ENCODE measurements around the gene ACE.
A peak's percentile ranks its signal among the peaks of the same experiment; 100 is the strongest.
"Not testable (repeated sequence)": the region's sequence is repeated elsewhere in the genome, so short reads cannot be mapped to it uniquely, and the experiment has no call there.

ACE gene

DNA sequence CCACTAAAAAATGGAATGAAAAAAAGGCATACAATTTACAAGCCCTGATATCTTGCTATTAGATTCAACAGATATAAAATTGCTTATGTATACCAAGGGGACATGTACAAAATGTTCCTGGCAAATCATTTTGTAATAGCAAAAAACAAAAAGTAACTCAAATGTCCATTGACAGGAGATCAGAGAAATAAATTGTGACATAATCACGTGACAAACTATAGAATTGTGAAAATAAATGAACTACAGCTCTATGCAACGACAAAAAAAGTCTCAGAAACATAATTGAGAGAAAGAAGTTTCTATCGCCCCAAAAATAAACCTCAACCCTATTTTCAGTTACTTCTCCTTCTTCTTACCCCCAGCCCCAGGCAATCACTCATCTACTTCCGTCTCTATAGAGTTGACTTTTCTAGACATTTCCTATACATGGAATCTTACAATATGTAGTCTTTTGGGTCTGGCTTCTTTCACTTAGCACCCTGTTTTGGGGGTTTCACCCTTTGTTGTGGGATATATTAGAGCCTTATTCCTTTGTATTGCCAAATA lies 12.1 kb upstream of the ACE start:
- H3K4me1 ChIP-seq (ENCODE audit: insufficient read depth, low read length): no peaks in the 10 kb centered on the region
- H3K27me3 ChIP-seq (ENCODE audit: insufficient read depth, low read length): peaks cover 6% of the 10 kb centered on the region
- H3K36me3 ChIP-seq (ENCODE audit: insufficient read depth, low read length): no peaks in the 10 kb centered on the region
- H3K4me3 ChIP-seq (ENCODE audit: low read length): no peak overlapping the region
- H2AFZ ChIP-seq (ENCODE audit: low read depth, low read length): no peak overlapping the region
- no peaks in the 10 kb centered on the region for H3K9me3 ChIP-seq (ENCODE audit: low read length)

DNA sequence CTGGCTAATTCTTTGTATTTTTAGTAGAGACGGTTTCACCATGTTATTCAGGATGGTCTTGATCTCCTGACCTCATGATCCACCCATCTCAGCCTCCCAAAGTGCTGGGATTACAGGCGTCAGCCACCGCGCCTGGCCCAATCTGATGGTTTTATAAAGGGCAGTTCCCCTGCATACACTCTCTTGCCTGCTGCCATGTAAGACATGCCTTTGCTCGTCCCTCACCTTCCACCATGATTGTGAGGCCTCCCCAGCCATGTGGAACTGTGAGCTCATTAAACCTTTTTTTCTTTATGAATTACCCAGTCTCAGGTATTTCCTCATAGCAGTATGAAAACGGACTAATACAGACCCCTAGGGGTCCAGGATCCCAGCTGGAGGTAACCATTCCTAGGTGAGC lies 8.8 kb upstream of the ACE start:
- H2AFZ ChIP-seq (ENCODE audit: low read depth, low read length); H3K27me3 ChIP-seq (ENCODE audit: insufficient read depth, low read length); H3K4me3 ChIP-seq (ENCODE audit: low read length); H3K9me3 ChIP-seq (ENCODE audit: low read length); H3K36me3 ChIP-seq (ENCODE audit: insufficient read depth, low read length); H3K4me1 ChIP-seq (ENCODE audit: insufficient read depth, low read length): not testable (repeated sequence)

DNA sequence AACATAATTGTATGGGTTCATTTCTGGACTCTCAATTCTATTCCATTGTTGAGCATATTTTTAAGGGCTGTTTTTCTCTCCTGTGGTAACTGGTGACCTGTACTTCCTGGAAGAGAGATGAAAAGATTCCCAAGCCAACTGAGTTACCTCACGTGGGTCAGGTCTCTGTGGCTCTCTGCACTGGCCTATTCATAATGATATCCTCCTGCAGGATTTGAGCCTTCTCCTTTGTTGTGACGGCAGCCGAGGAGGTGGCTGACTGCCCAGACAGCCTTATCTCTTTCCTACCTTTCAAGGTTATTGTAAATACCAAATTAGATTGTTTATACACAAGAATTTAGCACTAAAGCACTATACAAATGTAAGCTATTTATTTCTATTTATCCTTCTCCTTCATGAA lies 2.7 kb upstream of the ACE start:
- no peaks in the 10 kb centered on the region for H3K9me3 ChIP-seq (ENCODE audit: low read length)
- H2AFZ ChIP-seq (ENCODE audit: low read depth, low read length): no peak overlapping the region
- no peaks in the 10 kb centered on the region for H3K36me3 ChIP-seq (ENCODE audit: insufficient read depth, low read length)
- H3K4me3 ChIP-seq (ENCODE audit: low read length): no peak overlapping the region
- peaks cover 13% of the 10 kb centered on the region for H3K4me1 ChIP-seq (ENCODE audit: insufficient read depth, low read length)
- peaks cover 40% of the 10 kb centered on the region for H3K27me3 ChIP-seq (ENCODE audit: insufficient read depth, low read length)

DNA sequence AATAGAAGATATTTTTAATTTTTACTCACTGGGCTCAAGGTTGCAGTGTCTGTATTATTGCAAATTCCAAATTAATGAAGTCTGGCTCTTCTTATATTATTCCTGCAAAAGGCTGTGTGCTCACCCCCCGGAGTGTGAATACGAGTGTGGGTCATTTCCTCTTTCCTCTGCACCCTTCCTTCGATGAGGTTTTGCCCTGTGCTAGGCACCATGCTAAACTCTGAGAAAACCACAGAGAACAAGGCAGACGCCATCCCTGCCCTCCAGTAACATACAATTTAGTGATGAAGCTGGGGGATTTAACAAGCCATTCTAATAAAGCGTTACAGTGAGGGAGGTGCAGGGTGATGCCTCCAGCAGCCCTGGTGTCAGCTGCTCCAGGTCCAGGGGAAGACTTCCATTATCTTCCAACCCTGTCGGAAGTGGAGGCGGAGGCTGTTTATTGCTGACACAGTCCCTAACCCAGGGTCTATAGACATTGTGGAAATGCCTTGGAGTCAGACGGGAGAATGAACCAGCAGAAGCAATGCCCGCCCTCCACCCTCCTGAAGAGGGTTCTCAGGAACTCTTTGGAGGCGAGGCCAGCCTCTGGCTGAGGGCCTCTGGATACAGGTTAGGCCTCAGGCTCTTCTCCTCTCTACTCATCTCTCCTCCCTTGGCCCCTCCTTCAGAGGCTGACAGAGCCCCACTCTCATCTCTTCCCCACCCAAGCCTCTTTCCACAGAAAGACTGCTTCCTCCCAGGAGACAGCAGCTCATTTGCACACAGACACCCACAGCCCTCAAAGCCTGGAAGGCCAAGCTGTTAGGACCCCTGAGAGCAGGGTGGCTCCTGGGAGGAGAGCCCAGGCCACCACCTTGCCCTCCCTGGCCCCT lies 2.0 kb upstream of the ACE start:
- no peak overlapping the region for H3K4me3 ChIP-seq (ENCODE audit: low read length)
- H3K27me3 ChIP-seq (ENCODE audit: insufficient read depth, low read length): peaks cover 44% of the 10 kb centered on the region
- no peaks in the 10 kb centered on the region for H3K9me3 ChIP-seq (ENCODE audit: low read length)

DNA sequence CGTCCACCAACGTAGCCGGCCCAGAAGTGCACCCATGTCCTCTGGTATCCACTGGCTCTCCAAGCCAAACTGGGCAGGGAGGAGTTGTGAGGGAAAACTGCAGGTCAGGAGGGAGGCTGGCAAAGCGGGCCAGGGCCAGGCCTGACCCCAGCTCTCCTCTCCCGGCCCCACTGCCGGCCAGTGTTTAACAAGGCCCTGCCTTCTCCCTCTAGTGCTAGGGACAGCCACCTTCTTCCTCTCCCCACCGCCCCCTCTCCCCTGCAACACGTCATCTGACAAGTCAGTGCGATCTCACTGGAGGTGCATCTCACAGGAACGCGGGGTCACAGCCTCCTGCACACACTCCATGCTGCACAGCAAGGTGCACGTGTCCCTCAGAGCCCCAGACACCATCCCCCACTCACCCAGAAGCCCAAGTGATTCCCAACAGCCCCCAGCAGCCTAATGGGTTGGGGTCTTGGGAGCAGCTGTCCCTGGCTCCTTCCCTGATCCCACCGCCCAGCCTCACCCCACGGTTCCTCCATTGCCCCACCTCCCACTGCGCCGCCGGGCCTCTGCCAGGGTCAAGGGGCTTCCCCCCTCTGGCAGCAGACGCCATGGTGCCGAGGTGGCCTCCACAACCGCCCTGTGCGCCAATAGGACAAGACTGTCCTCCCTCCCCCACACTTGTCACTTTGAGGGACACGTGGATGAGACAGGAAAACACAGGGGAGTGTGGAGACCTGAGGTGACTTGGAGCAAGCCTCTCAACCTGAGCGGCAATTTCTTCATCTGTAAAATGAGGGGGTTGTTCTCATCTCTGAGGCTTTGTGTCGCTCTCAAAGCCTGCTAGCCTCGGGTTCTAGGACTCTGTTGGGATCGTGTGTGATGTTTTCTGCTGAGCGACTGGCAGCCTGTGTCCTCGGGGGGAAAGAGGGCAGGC lies 1.1 kb upstream of the ACE start:
- Histone ChIP-seq H3K4me3 (ENCODE audit: low read length) (peak overlapping the region; percentile 56), H3K9me3 (ENCODE audit: low read length) (no peaks in the 10 kb centered on the region), H3K27me3 (ENCODE audit: insufficient read depth, low read length) (peaks cover 53% of the 10 kb centered on the region), H2AFZ (ENCODE audit: low read depth, low read length) (peak overlapping the region; percentile 98), H3K36me3 (ENCODE audit: insufficient read depth, low read length) (no peaks in the 10 kb centered on the region), H3K4me1 (ENCODE audit: insufficient read depth, low read length) (peaks cover 13% of the 10 kb centered on the region)

More for the DNA sequence above, 2.0 kb upstream of the ACE start:
- peaks cover 13% of the 10 kb centered on the region for H3K4me1 ChIP-seq (ENCODE audit: insufficient read depth, low read length)
- H3K36me3 ChIP-seq (ENCODE audit: insufficient read depth, low read length): no peaks in the 10 kb centered on the region
- no peak overlapping the region for H2AFZ ChIP-seq (ENCODE audit: low read depth, low read length)

DNA sequence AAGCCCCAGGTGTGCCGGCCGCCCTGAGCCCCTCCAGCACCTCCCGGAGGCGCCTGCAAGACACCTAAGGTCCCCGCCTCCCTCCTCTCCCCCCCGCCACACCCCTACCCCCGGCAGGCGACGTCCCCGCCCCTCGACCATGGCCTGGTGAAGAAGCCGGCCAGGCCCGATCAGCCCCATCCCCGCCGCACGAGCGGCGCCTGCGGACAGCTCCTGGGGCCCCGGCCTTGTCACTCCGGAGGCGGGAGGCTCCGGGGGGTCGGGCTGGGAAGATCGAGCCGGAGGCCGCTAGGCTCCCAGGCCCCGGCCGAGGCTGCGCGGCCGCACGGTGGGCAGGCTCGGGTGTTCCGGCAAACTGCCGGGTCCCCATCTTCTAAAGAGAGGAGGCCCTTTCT lies 405 bp upstream of the ACE start:
- Histone ChIP-seq H3K4me3 (ENCODE audit: low read length) (peak overlapping the region; percentile 56), H3K36me3 (ENCODE audit: insufficient read depth, low read length) (no peaks in the 10 kb centered on the region), H3K4me1 (ENCODE audit: insufficient read depth, low read length) (peaks cover 13% of the 10 kb centered on the region), H3K9me3 (ENCODE audit: low read length) (no peaks in the 10 kb centered on the region), H3K27me3 (ENCODE audit: insufficient read depth, low read length) (peaks cover 56% of the 10 kb centered on the region), H2AFZ (ENCODE audit: low read depth, low read length) (peak overlapping the region; percentile 98)

DNA sequence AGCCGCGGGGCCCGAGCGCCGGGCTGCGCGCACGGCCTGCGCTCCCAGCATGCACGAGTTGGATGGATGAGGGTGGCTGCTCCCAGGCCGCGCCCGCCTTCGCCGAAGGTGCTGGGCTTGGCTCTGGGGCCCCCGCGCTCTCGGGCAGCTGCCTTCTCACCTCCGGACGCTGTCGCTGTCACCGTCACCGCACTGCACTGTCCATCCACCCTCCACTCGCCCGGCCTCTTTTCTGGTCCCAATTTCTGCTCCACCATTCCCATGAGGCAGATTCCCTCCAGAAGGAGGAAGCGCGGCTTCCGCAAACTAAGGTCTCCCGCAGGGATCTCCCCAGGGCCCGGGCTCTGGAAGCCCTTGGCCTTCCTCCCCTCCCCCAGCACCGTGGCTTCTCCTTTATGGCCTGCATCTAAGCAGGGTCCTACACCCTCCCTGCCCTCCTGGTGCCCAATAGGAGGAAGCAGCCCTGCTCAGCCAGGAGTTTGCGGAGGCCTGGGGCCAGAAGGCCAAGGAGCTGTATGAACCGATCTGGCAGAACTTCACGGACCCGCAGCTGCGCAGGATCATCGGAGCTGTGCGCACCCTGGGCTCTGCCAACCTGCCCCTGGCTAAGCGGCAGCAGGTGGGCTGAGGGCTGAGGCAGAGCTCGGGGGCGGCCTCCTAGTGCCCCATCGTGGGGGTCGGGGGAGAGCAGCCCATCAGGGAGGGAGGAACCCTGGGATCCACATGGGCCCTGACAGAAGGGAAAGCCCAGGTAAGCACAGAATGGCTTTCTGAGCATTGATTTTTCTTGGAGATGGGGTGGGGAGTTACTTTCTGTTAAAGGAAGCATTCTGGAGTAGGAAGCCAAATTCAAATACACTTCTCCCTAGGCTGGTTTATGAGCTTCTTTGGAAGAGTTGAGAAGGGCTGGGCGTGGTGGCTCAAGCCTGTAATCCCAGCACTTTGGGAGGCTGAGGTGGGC lies 899 bp downstream of the ACE start:
- peak overlapping the region; percentile 56 for H3K4me3 ChIP-seq (ENCODE audit: low read length)
- peaks cover 64% of the 10 kb centered on the region for H3K27me3 ChIP-seq (ENCODE audit: insufficient read depth, low read length)
- peak overlapping the region; percentile 98 for H2AFZ ChIP-seq (ENCODE audit: low read depth, low read length)
- H3K9me3 ChIP-seq (ENCODE audit: low read length): no peaks in the 10 kb centered on the region
- H3K4me1 ChIP-seq (ENCODE audit: insufficient read depth, low read length): peaks cover 13% of the 10 kb centered on the region
- H3K36me3 ChIP-seq (ENCODE audit: insufficient read depth, low read length): no peaks in the 10 kb centered on the region

DNA sequence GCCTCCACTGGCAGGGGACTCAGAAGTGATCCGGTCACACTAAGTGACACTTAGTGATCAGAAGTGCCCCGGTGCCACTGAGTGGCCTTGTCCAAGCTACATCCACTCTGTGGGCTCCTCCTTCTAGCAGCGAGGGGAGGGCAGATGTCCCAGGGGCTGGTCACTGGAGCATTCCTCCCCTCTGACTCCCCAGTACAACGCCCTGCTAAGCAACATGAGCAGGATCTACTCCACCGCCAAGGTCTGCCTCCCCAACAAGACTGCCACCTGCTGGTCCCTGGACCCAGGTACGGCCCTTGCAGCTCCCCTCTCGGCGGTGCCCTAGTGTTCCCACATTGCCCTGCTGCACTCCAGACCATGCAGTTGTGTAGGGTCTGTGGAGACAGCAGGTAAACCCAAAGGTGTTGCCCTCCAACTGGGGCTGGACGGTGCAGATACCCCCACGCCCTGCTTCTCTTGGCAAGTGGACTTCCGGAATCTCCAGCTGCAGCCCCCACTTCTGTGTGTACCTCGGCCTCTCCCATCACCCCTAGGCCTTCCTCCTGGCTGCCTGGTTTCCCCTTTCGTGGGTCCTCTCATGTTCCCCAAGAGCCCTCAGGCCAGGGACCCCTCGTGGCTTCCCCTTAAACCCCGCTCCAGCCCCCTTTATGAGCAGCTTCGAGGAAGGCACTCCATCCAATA lies 2.1 kb downstream of the ACE start:
- Histone ChIP-seq H3K9me3 (ENCODE audit: low read length) (no peaks in the 10 kb centered on the region), H3K4me1 (ENCODE audit: insufficient read depth, low read length) (peaks cover 13% of the 10 kb centered on the region), H2AFZ (ENCODE audit: low read depth, low read length) (no peak overlapping the region), H3K36me3 (ENCODE audit: insufficient read depth, low read length) (no peaks in the 10 kb centered on the region), H3K27me3 (ENCODE audit: insufficient read depth, low read length) (peaks cover 71% of the 10 kb centered on the region), H3K4me3 (ENCODE audit: low read length) (no peak overlapping the region)

DNA sequence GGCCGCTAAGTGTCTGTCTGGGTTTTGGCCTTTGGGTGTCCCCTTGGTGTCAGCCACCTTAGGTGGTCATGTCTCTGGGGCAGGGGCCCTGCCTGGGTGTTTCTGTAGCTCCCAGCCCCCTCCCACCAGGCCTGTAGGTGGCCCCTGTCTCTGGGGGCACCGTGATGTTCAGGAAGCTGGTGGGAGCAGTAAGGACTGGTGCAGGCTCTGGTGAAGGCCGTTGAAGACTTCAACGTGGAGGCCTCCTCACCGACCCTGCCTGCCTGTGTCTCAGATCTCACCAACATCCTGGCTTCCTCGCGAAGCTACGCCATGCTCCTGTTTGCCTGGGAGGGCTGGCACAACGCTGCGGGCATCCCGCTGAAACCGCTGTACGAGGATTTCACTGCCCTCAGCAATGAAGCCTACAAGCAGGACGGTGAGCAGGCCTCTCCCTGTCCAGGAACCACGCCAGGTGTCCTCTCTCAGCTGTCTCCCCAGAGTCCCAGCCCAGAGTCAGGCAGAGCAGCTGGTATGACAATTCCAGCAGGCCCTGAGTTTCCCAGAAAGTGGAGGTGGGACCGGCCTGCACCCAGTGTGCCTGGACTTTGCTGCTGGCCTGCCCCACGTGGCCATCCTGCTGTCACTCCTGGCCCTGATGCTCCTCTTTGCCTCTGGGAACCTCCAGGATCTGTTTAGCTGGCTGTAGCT lies 2.8 kb downstream of the ACE start:
- H3K27me3 ChIP-seq (ENCODE audit: insufficient read depth, low read length): peaks cover 65% of the 10 kb centered on the region
- H3K4me1 ChIP-seq (ENCODE audit: insufficient read depth, low read length): peaks cover 13% of the 10 kb centered on the region
- H2AFZ ChIP-seq (ENCODE audit: low read depth, low read length): no peak overlapping the region
- no peaks in the 10 kb centered on the region for H3K36me3 ChIP-seq (ENCODE audit: insufficient read depth, low read length)
- no peak overlapping the region for H3K4me3 ChIP-seq (ENCODE audit: low read length)
- H3K9me3 ChIP-seq (ENCODE audit: low read length): no peaks in the 10 kb centered on the region

DNA sequence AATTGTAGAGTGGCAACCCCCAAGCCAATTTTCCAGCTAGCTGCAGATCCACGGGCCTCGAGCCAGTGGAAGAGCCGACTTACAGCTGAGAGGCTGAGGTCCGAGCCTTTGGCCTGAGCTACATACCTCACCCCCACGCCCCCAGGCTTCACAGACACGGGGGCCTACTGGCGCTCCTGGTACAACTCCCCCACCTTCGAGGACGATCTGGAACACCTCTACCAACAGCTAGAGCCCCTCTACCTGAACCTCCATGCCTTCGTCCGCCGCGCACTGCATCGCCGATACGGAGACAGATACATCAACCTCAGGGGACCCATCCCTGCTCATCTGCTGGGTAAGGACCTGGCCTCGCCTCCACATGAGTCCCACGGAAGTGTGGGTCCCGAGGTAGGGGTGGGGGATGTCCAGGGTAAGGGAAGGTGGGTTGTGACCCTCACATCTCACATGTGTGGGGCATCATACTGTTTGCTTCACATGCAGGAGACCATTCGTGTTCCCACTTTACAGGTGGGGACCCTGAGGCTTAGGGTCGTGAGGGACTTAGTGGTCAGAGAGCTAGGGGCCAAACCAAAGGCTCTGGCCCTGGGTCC lies 3.4 kb downstream of the ACE start:
- Histone ChIP-seq H2AFZ (ENCODE audit: low read depth, low read length) (no peak overlapping the region), H3K4me3 (ENCODE audit: low read length) (no peak overlapping the region), H3K27me3 (ENCODE audit: insufficient read depth, low read length) (peaks cover 59% of the 10 kb centered on the region), H3K36me3 (ENCODE audit: insufficient read depth, low read length) (no peaks in the 10 kb centered on the region), H3K9me3 (ENCODE audit: low read length) (no peaks in the 10 kb centered on the region), H3K4me1 (ENCODE audit: insufficient read depth, low read length) (peaks cover 13% of the 10 kb centered on the region)

DNA sequence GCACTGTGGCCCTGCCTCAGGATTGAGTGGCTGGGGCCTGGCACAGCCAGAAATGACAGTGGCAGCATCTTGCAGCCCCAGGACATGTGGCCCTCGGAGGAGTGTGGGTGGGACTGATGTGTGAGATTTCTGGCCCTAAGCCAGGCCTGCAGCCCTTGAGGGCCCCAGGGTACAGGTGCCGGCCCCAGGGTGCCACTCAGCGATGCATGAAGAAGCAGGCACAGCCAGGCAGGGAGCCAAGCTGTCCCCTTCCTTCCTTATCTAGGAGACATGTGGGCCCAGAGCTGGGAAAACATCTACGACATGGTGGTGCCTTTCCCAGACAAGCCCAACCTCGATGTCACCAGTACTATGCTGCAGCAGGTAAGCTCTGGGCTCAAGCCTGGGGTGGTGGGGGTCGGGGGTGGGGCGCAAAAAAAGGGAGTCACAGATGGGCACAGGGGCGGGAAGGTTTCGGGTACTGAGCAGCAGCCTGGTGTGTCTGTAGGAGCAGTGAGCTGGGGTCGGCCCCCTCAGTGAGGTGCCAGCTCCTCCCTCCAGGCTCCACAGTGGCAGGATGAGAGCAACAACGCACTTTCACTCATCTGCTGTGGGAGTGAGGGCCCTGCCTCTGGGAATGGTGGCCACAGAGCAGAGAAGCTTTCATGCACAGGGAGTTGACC lies 4.1 kb downstream of the ACE start:
- H3K4me1 ChIP-seq (ENCODE audit: insufficient read depth, low read length): peaks cover 11% of the 10 kb centered on the region
- H3K36me3 ChIP-seq (ENCODE audit: insufficient read depth, low read length): no peaks in the 10 kb centered on the region
- H3K27me3 ChIP-seq (ENCODE audit: insufficient read depth, low read length): peaks cover 52% of the 10 kb centered on the region

More for the DNA sequence above, 4.1 kb downstream of the ACE start:
- no peak overlapping the region for H3K4me3 ChIP-seq (ENCODE audit: low read length)
- no peak overlapping the region for H2AFZ ChIP-seq (ENCODE audit: low read depth, low read length)
- no peaks in the 10 kb centered on the region for H3K9me3 ChIP-seq (ENCODE audit: low read length)
